ENCODE measurements around the gene MAPK7. TPM values are rescaled to one million over a fixed set of nuclear protein-coding genes. Genes with fewer than 3 reads are reported as not detected.
A peak's percentile ranks its signal among the peaks of the same experiment; 100 is the strongest.

MAPK7 gene
- total RNA-seq, 6 experiments from 2014 or later: 5.7 to 9.2 (median 6.7) TPM

- intact Hi-C loops (cut with DNase I): no loop called here
- 73% methylated on average over 15 of the region's 20 CpGs for WGBS (ENCODE audit: insufficient coverage, low coverage, low lambda C conversion rate, missing lambda C conversion rate)
Observed at GRCh38 chr17:19341641-19342610, 36.4 kb upstream of the MAPK7 start.

DNA sequence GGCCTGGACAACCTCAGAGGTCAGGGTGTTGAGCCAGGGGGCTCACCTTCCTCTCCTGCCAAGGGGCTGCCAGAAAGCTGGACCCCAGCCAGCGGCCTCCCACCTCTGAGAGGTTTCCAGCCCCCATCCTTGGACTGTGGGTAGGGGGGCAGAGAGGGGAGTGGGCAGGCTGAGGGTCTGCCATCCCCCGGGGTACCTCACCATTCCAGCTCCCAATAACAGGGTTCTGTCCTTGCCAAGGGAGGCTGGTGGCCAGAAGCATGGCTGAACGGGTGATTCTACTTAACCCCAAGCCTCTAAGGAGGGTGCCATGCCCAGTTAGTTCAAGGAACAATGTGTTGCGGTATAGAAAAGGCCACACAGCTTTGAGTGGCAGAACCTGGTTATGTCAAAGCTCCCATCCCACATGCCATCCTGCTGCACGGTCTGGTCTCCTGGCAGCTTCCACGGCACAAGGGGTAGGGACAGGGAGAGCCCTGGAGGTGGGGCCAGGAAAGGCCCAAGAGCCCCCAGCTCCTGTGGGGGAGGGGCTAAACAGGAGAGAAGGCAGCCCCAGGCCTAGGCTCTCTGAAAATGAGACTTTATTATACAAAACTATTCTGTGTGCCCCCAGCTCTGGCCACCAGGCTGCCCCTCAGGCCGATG is 35.6 kb upstream of the MAPK7 start:
- WGBS (ENCODE audit: insufficient coverage, low coverage, low lambda C conversion rate, missing lambda C conversion rate): no CpG with 5 or more reads among the region's 7 CpGs
- H3K27me3 ChIP-seq: no peaks in the 10 kb centered on the region
- H3K4me3 ChIP-seq: no peak overlapping the region
- no peaks in the 10 kb centered on the region for H3K36me3 ChIP-seq
- peaks cover 0 to 81% (median 42%) of the 10 kb centered on the region in 4 donors for H3K4me1 ChIP-seq
- intact Hi-C loops (cut with DNase I): no loop called here
- H3K9me3 ChIP-seq: no peaks in the 10 kb centered on the region
- DNase-seq (peak in 1 of 3 donors; percentile 54), ATAC-seq (no peak)
- peak overlapping the region in 2 of 3 donors; percentile 82 to 88 for H3K27ac ChIP-seq
- TF ChIP-seq, protein P1, sequence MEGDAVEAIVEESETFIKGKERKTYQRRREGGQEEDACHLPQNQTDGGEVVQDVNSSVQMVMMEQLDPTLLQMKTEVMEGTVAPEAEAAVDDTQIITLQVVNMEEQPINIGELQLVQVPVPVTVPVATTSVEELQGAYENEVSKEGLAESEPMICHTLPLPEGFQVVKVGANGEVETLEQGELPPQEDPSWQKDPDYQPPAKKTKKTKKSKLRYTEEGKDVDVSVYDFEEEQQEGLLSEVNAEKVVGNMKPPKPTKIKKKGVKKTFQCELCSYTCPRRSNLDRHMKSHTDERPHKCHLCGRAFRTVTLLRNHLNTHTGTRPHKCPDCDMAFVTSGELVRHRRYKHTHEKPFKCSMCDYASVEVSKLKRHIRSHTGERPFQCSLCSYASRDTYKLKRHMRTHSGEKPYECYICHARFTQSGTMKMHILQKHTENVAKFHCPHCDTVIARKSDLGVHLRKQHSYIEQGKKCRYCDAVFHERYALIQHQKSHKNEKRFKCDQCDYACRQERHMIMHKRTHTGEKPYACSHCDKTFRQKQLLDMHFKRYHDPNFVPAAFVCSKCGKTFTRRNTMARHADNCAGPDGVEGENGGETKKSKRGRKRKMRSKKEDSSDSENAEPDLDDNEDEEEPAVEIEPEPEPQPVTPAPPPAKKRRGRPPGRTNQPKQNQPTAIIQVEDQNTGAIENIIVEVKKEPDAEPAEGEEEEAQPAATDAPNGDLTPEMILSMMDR (IDR thresholded peaks at IDR 0.05): no peak

More at GRCh38 chr17:19341641-19342610, 36.4 kb upstream of the MAPK7 start:
- DNase-seq: peak in 1 of 3 donors; percentile 52
- TF ChIP-seq POLR2A (IDR thresholded peaks at IDR 0.05): no peak
- TF ChIP-seq, protein P1 (IDR thresholded peaks at IDR 0.05): no peak
- Histone ChIP-seq H3K27me3 (no peaks in the 10 kb centered on the region), H3K4me1 (peaks cover 2 to 73% (median 38%) of the 10 kb centered on the region in 4 donors), H3K36me3 (no peaks in the 10 kb centered on the region), H3K27ac (peak overlapping the region in 2 of 3 donors; percentile 19 to 40), H3K4me3 (no peak overlapping the region), H3K9me3 (no peaks in the 10 kb centered on the region)
- ATAC-seq: no peak

GRCh38 chr17:19343256-19343630 is 35.1 kb upstream of the MAPK7 start:
- peak overlapping the region in 2 of 3 donors; percentile 82 to 88 for H3K27ac ChIP-seq

GRCh38 chr17:19343671-19344151 is 34.6 kb upstream of the MAPK7 start:
- Histone ChIP-seq H3K9me3 (no peaks in the 10 kb centered on the region), H3K36me3 (no peaks in the 10 kb centered on the region), H3K4me3 (no peak overlapping the region), H3K27ac (peak overlapping the region in 2 of 3 donors; percentile 82 to 88), H3K27me3 (no peaks in the 10 kb centered on the region), H3K4me1 (peaks cover 0 to 82% (median 41%) of the 10 kb centered on the region in 4 donors)
- ATAC-seq (peak; percentile 19 to 65 (median 52)), DNase-seq (peak in 2 of 3 donors; percentile 89)
- no CpG with 5 or more reads among the region's 13 CpGs for WGBS (ENCODE audit: insufficient coverage, low coverage, low lambda C conversion rate, missing lambda C conversion rate)
- no peak for TF ChIP-seq POLR2A (IDR thresholded peaks at IDR 0.05)
- TF ChIP-seq, protein P1 (IDR thresholded peaks at IDR 0.05): no peak
- intact Hi-C loops (cut with DNase I): no loop called here

More at GRCh38 chr17:19343256-19343630, 35.1 kb upstream of the MAPK7 start:
- Histone ChIP-seq H3K36me3 (no peaks in the 10 kb centered on the region), H3K9me3 (no peaks in the 10 kb centered on the region), H3K4me1 (peaks cover 0 to 86% (median 42%) of the 10 kb centered on the region in 4 donors), H3K4me3 (no peak overlapping the region), H3K27me3 (no peaks in the 10 kb centered on the region)
- ATAC-seq (peak in 1 of 4 donors; percentile 3), DNase-seq (peak in 1 of 3 donors; percentile 55)
- WGBS (ENCODE audit: insufficient coverage, low coverage, low lambda C conversion rate, missing lambda C conversion rate): 36% methylated on average over 4 of the region's 7 CpGs
- intact Hi-C loops (cut with DNase I): no loop called here
- TF ChIP-seq, protein P1 (IDR thresholded peaks at IDR 0.05): no peak
- TF ChIP-seq POLR2A (IDR thresholded peaks at IDR 0.05): no peak
